ENCODE data around the gene ARL5C. TPM values are rescaled to one million over a fixed set of nuclear protein-coding genes. Genes with fewer than 3 reads are reported as not detected.
A peak's percentile ranks its signal among the peaks of the same experiment; 100 is the strongest.

Gene ARL5C
- total RNA-seq, 1 experiment from 2014 or later: not detected

- peak; percentile 86 to 88 for DNase-seq
- H3K27ac ChIP-seq: peak within 1 kb of the TSS; percentile 64
- H3K27me3 ChIP-seq: no peaks in the 10 kb centered on the region
- no peaks in the 10 kb centered on the region for H3K9me3 ChIP-seq (replicated peaks)
- peak within 1 kb of the TSS; percentile 96 for H3K4me3 ChIP-seq
- H3K36me3 ChIP-seq: peaks cover 32% of the 10 kb centered on the region
- H3K4me1 ChIP-seq: peaks cover 17% of the 10 kb centered on the region
These were observed 31.6 kb upstream of the ARL5C start, which contains the start of gene CACNB1 for GRCh38 chr17:39197380-39198185. TSS of gene CACNB1 (minus strand) at chr17:39197669. CDS start at chr17:39197495, 174 bp downstream.

DNA sequence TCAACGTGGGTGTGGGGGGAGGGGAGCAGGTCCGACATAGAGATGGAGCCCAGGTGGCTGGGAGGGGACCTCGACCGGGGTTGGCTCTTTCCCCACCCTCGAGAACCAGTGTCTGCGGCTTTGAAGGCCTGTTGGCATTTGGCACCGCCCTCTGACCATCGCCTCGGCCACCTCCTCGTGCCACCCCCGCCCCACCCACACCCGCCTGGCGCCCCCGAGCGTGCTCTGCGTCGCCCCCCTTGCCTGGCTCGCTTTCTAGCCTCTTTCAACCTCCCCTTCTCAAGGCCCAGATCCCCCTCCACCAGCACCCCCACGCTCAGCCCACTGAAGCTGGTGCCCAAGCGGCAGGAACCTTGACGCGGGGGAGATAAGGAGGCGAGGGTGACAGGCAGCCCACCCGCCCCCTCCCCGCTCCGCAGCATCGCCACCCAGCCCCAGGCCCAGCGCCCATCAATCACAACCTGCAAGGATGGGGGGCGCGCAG lies 30.9 kb upstream of the ARL5C start:
- no peaks in the 10 kb centered on the region for H3K27me3 ChIP-seq
- DNase-seq: peak; percentile 60 to 71
- peaks cover 29% of the 10 kb centered on the region for H3K36me3 ChIP-seq
- H3K27ac ChIP-seq: peak overlapping the region; percentile 64
- peak overlapping the region; percentile 96 for H3K4me3 ChIP-seq
- H3K4me1 ChIP-seq: peaks cover 24% of the 10 kb centered on the region
- H3K9me3 ChIP-seq (replicated peaks): no peaks in the 10 kb centered on the region

GRCh38 chr17:39196241-39196807 lies 30.4 kb upstream of the ARL5C start:
- Histone ChIP-seq H3K36me3 (peaks cover 25% of the 10 kb centered on the region), H3K4me3 (peak overlapping the region; percentile 96), H3K27me3 (no peaks in the 10 kb centered on the region), H3K27ac (peak overlapping the region; percentile 64), H3K4me1 (peaks cover 26% of the 10 kb centered on the region), H3K9me3 (replicated peaks) (no peaks in the 10 kb centered on the region)
- DNase-seq: peak; percentile 71

GRCh38 chr17:39195568-39196160 lies 29.7 kb upstream of the ARL5C start:
- DNase-seq: no peak
- H3K4me1 ChIP-seq: peaks cover 26% of the 10 kb centered on the region
- H3K4me3 ChIP-seq: peak overlapping the region; percentile 96
- H3K9me3 ChIP-seq (replicated peaks): no peaks in the 10 kb centered on the region
- H3K27me3 ChIP-seq: no peaks in the 10 kb centered on the region
- peak overlapping the region; percentile 64 for H3K27ac ChIP-seq
- H3K36me3 ChIP-seq: peaks cover 25% of the 10 kb centered on the region

- H3K27me3 ChIP-seq: no peaks in the 10 kb centered on the region
- no peaks in the 10 kb centered on the region for H3K9me3 ChIP-seq (replicated peaks)
- no peak overlapping the region for H3K4me3 ChIP-seq
- no peak for DNase-seq
- peaks cover 26% of the 10 kb centered on the region for H3K4me1 ChIP-seq
- peaks cover 29% of the 10 kb centered on the region for H3K36me3 ChIP-seq
- no peak overlapping the region; the same call in 1 of the 2 replicates for H3K27ac ChIP-seq
These were observed 29.1 kb upstream of the ARL5C start for GRCh38 chr17:39194985-39195524.

GRCh38 chr17:39194089-39194984 lies 28.4 kb upstream of the ARL5C start:
- DNase-seq: no peak
- Histone ChIP-seq H3K9me3 (replicated peaks) (no peaks in the 10 kb centered on the region), H3K27ac (no peak overlapping the region), H3K4me1 (peaks cover 26% of the 10 kb centered on the region), H3K36me3 (peaks cover 36% of the 10 kb centered on the region), H3K4me3 (no peak overlapping the region), H3K27me3 (no peaks in the 10 kb centered on the region)

- Histone ChIP-seq H3K27me3 (no peaks in the 10 kb centered on the region), H3K4me1 (peaks cover 26% of the 10 kb centered on the region), H3K36me3 (peaks cover 45% of the 10 kb centered on the region), H3K4me3 (no peak overlapping the region), H3K9me3 (replicated peaks) (no peaks in the 10 kb centered on the region), H3K27ac (no peak overlapping the region)
- DNase-seq: no peak
These were observed 27.4 kb upstream of the ARL5C start for GRCh38 chr17:39193346-39193745.

GRCh38 chr17:39192901-39193300 lies 26.9 kb upstream of the ARL5C start:
- Histone ChIP-seq H3K27ac (no peak overlapping the region), H3K4me3 (no peak overlapping the region)

GRCh38 chr17:39191750-39192510 lies 26.0 kb upstream of the ARL5C start:
- Histone ChIP-seq H3K9me3 (replicated peaks) (no peaks in the 10 kb centered on the region), H3K4me3 (no peak overlapping the region), H3K36me3 (peaks cover 48% of the 10 kb centered on the region), H3K27me3 (no peaks in the 10 kb centered on the region), H3K4me1 (peaks cover 26% of the 10 kb centered on the region), H3K27ac (peak overlapping the region; percentile 40)
- peak; percentile 53 to 59 for DNase-seq

More at GRCh38 chr17:39192901-39193300, 26.9 kb upstream of the ARL5C start:
- peaks cover 45% of the 10 kb centered on the region for H3K36me3 ChIP-seq
- peaks cover 26% of the 10 kb centered on the region for H3K4me1 ChIP-seq
- H3K27me3 ChIP-seq: no peaks in the 10 kb centered on the region
- DNase-seq: no peak
- no peaks in the 10 kb centered on the region for H3K9me3 ChIP-seq (replicated peaks)

- H3K27ac ChIP-seq: no peak overlapping the region
- peaks cover 9% of the 10 kb centered on the region for H3K4me1 ChIP-seq
- H3K27me3 ChIP-seq: no peaks in the 10 kb centered on the region
- peaks cover 45% of the 10 kb centered on the region for H3K36me3 ChIP-seq
- H3K9me3 ChIP-seq (replicated peaks): no peaks in the 10 kb centered on the region
- no peak overlapping the region for H3K4me3 ChIP-seq
- DNase-seq: no peak
These were observed 21.3 kb upstream of the ARL5C start for GRCh38 chr17:39187152-39187830.

DNA sequence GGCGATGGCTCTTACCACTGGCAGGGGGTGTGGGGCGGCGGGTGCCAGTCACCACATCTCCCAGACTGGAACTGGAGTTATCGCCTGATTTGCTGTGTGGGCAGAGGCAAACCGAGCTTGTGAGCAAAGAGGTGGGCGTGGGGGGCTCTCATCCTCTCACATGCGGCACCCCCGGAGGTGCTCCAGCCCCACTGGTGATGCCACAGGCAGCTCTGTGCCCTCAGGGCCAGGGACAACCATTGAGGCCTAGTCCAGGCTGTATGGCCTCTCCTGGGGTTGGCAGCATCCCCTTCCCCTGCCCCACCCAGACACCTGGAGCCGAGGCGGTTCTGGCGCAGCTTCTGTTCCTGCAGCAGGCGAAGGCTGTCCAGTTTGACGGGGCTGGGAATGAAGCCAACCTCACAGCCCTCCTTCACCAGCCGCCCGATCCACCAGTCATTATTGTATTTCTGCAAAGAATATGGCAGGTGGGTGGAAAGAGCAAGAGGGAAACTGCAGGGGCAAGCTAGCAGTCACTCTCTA lies 20.6 kb upstream of the ARL5C start:
- Histone ChIP-seq H3K4me3 (no peak overlapping the region), H3K4me1 (peaks cover 2% of the 10 kb centered on the region; the same call in 1 of the 2 replicates), H3K36me3 (peaks cover 48% of the 10 kb centered on the region), H3K9me3 (replicated peaks) (no peaks in the 10 kb centered on the region), H3K27me3 (no peaks in the 10 kb centered on the region), H3K27ac (no peak overlapping the region)
- DNase-seq: no peak

DNA sequence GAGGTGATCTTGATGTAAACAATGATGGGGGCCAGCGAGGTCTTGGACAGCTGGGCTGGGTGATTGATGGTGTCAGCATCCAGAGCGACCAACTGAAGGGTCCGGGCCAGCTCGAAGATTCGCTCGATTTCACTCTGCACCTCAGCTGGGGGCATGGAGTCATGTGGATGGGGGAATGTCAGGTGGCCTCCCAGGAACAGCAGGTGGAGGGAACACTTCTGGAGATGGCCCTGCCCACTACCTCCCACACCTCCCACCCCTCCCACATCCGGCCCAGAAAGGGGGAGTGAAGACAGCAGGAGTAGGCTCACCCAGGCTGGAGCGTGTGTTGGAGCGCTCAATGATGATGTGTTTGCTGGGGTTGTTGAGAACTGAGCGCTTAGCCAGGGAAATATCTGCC lies 17.8 kb upstream of the ARL5C start:
- Histone ChIP-seq H3K4me3 (no peak overlapping the region), H3K27ac (no peak overlapping the region), H3K36me3 (peaks cover 33% of the 10 kb centered on the region), H3K9me3 (replicated peaks) (no peaks in the 10 kb centered on the region), H3K4me1 (no peaks in the 10 kb centered on the region), H3K27me3 (no peaks in the 10 kb centered on the region)
- no peak for DNase-seq

- H3K36me3 ChIP-seq: peaks cover 31% of the 10 kb centered on the region
- no peak overlapping the region for H3K27ac ChIP-seq
- DNase-seq: no peak
- H3K4me1 ChIP-seq: no peaks in the 10 kb centered on the region
- H3K4me3 ChIP-seq: no peak overlapping the region
- H3K27me3 ChIP-seq: no peaks in the 10 kb centered on the region
- no peaks in the 10 kb centered on the region for H3K9me3 ChIP-seq (replicated peaks)
These were observed 17.1 kb upstream of the ARL5C start for GRCh38 chr17:39183045-39183444.
